ENCODE results near the gene SEC23A.
"Not testable (repeated sequence)": the region's sequence is repeated elsewhere in the genome, so short reads cannot be mapped to it uniquely, and the experiment has no call there.

SEC23A gene

GRCh38 chr14:39102969-39103957 is at the start of gene SEC23A:
TSS of gene SEC23A (minus strand) at chr14:39103235. CDS start at chr14:39096118, 7,117 bp downstream.
- DNase-seq (ENCODE audit: low spot score) = peak; percentile 82

DNA sequence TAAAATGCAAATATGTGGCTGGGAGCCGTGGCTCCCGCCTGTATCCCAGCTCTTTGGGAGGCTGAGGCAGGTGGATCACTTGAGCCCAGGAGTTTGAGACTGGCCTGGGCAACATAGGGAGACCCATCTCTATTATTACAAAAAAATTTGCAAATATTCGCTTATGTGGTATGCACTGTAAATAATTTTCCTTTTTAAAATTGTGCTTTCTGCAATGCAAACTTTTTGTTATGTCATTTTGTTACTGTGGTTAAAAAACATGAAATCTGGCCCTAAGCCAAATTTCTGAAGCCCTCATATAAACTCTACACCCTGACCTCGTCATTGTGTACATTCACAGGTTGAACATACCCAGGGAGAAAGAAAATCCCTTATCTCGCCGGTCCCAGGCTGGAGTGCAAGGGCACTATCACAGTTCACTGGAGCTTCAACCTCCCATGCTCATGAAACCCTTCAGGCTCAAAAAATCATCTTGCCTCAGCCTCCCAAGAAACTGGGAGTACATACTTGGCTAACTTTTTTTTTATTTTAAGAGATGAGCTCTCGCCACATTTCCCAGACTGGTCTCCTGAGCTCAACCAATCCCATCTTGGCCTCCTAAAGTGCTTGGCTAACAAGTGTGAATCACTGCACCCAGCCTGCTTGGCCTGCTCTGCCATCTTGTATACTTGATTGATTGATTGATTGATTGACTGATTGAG is 42.4 kb upstream of the SEC23A start:
- no peak for DNase-seq (ENCODE audit: low spot score)

GRCh38 chr14:39143226-39143625 is 40.2 kb upstream of the SEC23A start:
- not testable (repeated sequence) for DNase-seq (ENCODE audit: low spot score)

DNA sequence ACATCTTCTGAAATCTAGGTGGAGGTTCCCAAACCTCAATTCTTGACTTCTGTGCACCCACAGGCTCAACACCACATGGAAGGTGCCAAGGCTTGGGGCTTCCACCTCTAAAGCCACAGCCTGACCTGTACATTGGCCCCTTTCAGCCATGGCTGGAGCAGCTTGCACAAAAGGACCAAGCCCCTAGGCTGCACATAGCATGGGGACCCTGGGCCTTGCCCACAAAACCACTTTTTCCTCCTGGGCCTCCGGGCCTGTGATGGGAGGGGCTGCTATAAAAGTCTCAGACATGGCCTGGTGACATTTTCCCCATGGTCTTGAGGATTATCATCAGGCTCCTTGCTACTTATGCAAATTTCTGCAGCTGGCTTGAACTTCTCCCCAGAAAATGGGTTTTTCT is 38.6 kb upstream of the SEC23A start:
- DNase-seq (ENCODE audit: low spot score) = not testable (repeated sequence)

GRCh38 chr14:39140170-39140569 is 37.1 kb upstream of the SEC23A start:
- no peak for DNase-seq (ENCODE audit: low spot score)

- no peak for DNase-seq (ENCODE audit: low spot score)
Observed at GRCh38 chr14:39138440-39138839, 35.4 kb upstream of the SEC23A start.

DNA sequence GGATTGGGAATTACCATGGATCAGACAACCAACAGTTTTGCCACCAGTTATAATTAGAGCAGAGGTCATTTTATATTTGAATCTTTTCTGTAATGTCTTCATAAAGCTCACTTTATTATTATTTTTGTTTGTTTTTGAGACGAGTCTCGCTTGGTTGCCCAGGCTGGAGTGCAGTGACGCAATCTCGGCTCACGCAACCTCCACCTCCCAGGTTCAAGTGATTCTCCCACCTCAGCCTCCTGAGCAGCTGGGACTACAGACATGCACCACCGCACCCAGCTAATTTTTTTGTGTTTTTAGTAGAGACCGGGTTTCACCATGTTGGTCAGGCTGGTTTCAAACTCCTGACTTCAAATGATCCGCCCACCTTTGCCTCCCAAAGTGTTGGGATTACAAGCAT is 34.8 kb upstream of the SEC23A start:
- DNase-seq (ENCODE audit: low spot score) = not testable (repeated sequence)

GRCh38 chr14:39122330-39123138 is 19.5 kb upstream of the SEC23A start:
- no peak for DNase-seq (ENCODE audit: low spot score)

- peak; percentile 94 for DNase-seq (ENCODE audit: low spot score)
Observed at GRCh38 chr14:39114073-39114838, 11.2 kb upstream of the SEC23A start, which contains the start of gene GEMIN2. TSS of gene GEMIN2 (plus strand) at chr14:39114323. CDS start at chr14:39114339, 16 bp downstream.

DNA sequence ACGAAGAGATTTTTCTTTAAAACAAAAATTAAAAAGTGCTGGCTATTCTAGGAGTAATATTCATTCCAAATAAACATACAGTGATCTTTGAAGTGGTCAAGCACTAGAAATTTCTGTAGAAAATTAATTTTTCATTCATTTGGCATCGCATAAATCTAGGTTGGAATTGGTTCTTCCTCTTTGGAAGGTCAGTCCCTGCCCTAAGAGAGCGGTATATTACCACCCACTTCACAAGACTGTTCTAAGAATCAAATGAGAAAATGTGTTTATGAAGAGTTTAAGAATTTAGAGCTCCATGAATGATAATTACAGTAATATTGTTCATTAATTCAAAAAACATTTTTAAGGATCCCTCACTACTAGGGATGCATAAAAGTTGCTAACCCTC is 10.6 kb upstream of the SEC23A start:
- no peak for DNase-seq (ENCODE audit: low spot score)

DNA sequence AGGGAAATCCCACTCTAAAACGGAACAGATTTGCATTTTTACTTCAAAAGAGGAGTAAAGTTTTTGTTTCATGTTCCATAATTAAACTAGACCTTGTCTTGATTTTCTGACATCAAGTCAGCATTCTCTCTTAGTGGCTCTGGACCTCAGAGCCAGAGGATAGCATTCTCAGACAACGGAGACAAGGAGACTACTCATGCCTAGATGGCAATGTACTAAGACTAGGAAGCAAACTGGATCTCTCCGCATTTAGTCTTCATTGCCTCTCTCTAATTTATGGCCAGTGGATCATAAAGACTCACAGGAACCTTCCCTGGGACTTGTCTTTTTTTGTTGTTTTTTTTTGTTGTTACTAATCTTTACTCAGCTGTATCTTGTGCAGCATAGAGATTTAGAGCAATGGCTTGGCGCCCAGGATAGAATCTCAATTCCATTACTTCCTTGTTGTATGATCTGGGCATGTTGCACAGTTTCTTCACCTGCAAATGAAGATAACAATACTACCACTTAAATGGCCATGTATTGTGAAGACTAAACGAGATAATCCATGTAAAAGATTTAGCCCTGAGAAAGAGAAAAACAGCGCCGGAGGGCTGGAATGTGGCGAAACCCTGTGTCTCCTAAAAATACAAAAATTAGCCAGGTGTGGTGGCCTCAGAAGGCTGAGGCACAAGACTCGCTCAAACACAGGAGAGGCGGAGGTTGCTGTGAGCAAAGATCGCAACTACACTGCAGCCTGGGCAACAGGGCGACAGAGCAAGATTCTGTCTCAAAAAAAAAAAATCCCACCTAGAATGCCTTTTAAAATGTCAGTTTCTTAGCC is 7.1 kb upstream of the SEC23A start:
- DNase-seq (ENCODE audit: low spot score) = no peak

GRCh38 chr14:39108791-39109190 is 5.8 kb upstream of the SEC23A start:
- no peak for DNase-seq (ENCODE audit: low spot score)

DNA sequence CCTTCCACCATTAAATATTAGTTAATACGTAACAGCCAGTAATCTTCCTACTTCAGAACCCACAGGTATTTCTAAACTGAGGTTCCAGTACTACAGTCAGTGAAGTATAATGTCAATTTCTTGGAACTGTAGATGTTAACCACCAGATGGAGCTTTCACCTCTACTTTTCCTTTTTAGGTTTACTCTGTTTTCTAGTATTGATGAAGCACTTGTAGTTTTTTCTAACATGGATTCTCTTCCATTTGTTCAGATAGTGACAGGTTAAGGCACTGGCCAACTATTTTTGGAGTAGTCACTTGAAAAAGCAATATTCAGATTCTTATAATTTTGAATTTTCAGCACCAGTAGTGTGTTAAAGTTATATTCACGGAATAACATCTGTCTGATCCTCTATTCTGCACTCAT is 4.6 kb upstream of the SEC23A start:
- peak; percentile 21 for DNase-seq (ENCODE audit: low spot score)

DNA sequence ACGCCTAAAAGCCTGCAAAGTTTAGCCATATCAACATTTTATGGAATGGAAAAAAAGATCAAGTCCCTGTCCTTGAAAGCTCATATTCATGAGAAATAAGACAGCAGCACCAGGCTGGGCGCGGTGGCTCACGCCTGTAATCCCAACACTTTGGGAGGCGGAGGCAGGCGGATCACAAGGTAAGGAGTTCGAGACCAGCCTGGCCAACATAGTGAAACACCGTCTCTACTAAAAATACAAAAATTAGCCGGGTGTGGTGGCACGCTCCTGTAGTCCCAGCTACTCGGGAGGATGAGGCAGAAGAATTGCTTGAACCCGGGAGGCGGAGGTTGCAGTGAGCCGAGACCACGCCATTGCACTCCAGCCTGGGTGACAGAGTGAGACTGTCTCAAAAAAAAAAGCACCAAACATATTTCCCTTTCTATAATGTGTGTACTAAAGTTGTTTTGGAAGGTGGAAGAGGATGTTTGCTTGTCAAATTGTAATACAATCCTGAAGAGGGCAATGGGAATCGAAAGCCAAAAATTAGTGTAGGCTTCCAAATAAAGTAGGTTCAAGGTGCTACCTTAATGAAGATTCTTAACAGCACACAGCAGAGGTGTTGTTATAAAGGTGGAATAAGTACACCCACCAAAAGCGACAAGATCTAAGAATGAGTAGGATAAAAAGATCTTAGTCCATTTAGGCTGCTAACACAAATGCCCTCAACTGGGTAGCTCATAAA is 1.2 kb upstream of the SEC23A start:
- DNase-seq (ENCODE audit: low spot score) = not testable (repeated sequence)

DNA sequence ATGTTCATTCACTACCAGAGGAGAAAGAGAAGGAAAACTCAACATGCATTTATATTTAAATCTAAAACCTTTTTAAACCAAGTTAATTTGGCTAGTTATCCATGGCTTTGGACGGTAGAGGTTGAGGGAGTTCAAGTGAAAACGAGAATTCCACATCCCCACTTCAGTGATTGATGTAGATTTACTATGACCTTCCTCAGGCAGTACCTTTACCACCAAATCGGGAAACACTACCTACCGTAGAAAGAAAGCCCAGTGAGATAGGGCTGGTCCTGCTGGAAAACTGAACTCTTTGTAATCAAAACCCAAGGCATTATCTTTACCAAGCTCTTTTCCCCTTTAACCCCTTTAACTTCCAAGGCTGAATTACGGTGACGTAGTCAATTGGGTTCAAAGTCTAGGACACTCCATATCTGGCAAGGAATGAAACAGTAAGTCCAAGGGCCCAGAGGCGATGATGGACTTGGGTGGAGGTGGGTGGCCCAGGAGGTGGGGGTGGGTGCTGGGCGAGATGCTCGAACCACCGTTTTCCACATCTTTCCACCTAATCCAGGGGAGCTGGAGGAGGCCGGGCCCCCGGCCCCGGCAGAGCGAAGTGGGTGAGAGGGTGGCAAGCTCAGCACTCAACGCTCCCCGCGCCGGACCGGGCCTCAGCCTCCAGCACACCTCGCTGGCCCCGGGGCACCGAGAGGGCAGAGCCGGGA is 618 bp downstream of the SEC23A start:
- DNase-seq (ENCODE audit: low spot score) = peak; percentile 3

DNA sequence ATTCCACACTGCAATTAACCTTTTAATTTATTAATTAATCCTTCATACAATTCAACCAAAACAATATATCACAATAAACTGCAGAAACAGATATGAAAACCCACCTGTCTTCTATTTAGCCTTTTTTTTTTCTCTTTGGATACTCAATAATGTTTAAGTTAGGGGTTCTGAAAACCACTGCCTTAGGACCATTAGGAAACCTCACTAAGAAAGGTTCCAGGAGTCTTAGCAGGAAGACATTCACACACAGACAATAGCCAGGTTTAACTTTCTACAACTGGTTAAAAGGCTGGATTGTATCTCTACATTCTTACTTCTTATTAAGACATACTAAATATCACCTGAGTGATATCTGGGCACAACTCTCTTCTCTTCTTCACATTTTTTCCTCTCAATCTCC is 3.3 kb downstream of the SEC23A start:
- no peak for DNase-seq (ENCODE audit: low spot score)

DNA sequence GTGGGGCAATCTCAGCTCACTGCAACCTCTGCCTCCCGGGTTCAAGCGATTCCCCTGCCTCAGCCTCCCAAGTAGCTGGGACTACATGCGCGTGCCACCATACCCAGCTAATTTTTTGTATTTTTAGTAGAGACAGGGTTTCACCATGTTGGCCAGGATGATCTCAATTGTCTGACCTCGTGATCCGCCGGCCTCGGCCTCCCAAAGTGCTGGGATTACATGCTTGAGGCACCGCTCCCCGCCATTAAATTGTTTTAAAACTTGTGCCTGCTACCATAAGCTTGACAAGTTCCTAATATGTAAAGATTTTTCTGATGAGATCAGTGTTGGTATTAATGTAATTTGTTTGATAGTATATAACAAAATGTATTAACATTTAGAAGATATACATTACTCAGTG is 3.8 kb downstream of the SEC23A start:
- DNase-seq (ENCODE audit: low spot score) = not testable (repeated sequence)

DNA sequence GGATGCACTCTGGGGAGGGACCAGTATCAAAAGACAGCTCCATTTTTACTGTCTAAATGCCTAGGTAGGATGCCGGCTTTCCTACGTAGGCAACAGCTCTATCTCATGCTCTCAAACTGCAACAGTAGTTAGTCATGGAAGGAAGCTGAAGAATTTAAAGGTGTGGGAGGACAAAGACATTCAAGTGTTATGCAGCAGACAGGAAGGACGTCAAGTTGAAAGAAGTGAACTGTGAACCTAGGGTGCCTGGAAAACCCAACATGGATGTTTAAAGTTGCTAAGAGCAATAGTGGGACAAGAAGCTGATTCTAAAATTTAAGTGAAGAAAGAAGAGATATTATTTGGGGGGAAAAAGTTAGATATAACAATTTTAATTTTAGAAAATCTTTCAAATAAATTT is 5.9 kb downstream of the SEC23A start:
- peak; percentile 6 for DNase-seq (ENCODE audit: low spot score)

DNA sequence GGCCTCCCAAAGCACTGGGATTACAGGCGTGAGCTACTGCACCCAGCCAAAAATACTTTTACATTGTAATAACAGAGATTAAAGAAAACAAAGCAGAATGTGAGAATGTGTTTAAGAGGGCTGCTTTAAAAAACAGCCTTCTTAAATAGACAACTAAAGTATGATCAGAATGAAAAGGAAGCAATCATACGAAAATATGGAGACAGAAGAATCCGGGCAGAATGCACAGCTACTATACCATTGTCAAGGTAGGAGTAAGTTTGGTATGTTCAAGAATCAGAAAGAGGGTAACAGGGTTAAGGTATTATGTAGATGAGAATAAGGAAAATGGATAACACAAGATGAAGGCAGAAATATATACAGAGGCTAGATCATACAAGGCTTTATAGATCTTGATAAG is 8.5 kb downstream of the SEC23A start:
- no peak for DNase-seq (ENCODE audit: low spot score)

Measured in CD4-positive, alpha-beta T cell treated with Interleukin-6 at 100 ng/mL for 8 hours (primary cell).